Measurements from ENCODE around the gene CFD.

DNA sequence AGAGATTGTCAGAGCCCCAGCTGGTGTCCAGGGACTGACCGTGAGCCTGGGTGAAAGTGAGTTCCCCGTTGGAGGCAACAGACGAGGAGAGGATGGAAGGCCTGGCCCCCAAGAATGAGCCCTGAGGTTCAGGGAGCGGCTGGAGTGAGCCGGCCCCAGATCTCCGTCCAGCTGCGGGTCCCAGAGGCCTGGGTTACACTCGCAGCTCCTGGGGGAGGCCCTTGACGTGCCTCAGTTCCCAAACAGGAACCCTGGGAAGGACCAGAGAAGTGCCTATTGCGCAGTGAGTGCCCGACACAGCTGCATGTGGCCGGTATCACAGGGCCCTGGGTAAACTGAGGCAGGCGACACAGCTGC lies 8.5 kb upstream of the CFD start:
- TF ChIP-seq, protein P1, sequence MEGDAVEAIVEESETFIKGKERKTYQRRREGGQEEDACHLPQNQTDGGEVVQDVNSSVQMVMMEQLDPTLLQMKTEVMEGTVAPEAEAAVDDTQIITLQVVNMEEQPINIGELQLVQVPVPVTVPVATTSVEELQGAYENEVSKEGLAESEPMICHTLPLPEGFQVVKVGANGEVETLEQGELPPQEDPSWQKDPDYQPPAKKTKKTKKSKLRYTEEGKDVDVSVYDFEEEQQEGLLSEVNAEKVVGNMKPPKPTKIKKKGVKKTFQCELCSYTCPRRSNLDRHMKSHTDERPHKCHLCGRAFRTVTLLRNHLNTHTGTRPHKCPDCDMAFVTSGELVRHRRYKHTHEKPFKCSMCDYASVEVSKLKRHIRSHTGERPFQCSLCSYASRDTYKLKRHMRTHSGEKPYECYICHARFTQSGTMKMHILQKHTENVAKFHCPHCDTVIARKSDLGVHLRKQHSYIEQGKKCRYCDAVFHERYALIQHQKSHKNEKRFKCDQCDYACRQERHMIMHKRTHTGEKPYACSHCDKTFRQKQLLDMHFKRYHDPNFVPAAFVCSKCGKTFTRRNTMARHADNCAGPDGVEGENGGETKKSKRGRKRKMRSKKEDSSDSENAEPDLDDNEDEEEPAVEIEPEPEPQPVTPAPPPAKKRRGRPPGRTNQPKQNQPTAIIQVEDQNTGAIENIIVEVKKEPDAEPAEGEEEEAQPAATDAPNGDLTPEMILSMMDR (IDR thresholded peaks at IDR 0.05; ENCODE audit: insufficient read depth, low read length) = no peak
- TF ChIP-seq POLR2AphosphoS5 (IDR thresholded peaks at IDR 0.05; ENCODE audit: low read depth) (no peak), GABPA (IDR thresholded peaks at IDR 0.05; ENCODE audit: low read depth) (no peak), SPI1 (IDR thresholded peaks at IDR 0.05; ENCODE audit: borderline replicate concordance, low read depth) (no peak)
- TF ChIP-seq, protein P2, sequence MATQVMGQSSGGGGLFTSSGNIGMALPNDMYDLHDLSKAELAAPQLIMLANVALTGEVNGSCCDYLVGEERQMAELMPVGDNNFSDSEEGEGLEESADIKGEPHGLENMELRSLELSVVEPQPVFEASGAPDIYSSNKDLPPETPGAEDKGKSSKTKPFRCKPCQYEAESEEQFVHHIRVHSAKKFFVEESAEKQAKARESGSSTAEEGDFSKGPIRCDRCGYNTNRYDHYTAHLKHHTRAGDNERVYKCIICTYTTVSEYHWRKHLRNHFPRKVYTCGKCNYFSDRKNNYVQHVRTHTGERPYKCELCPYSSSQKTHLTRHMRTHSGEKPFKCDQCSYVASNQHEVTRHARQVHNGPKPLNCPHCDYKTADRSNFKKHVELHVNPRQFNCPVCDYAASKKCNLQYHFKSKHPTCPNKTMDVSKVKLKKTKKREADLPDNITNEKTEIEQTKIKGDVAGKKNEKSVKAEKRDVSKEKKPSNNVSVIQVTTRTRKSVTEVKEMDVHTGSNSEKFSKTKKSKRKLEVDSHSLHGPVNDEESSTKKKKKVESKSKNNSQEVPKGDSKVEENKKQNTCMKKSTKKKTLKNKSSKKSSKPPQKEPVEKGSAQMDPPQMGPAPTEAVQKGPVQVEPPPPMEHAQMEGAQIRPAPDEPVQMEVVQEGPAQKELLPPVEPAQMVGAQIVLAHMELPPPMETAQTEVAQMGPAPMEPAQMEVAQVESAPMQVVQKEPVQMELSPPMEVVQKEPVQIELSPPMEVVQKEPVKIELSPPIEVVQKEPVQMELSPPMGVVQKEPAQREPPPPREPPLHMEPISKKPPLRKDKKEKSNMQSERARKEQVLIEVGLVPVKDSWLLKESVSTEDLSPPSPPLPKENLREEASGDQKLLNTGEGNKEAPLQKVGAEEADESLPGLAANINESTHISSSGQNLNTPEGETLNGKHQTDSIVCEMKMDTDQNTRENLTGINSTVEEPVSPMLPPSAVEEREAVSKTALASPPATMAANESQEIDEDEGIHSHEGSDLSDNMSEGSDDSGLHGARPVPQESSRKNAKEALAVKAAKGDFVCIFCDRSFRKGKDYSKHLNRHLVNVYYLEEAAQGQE (IDR thresholded peaks at IDR 0.05; ENCODE audit: insufficient replicate concordance, low read depth) = no peak
